GM13977 (cell line): ENCODE data around the gene NPPC.

ENCODE experiments used
- DNase-seq: peaks from one replicate; pipeline ENCODE4 v3.0.0; 2012; ENCODE audit warnings: low spot score
- in situ Hi-C: fragments of 300-500 bp; cut with MboI; formaldehyde crosslinking; loops from one replicate; pipeline ENCODE4 v1.12.0; 2022; ENCODE audit warnings: low sequenced_read_pairs, low pct_unique_long_range_greater_than_20kb, mixed read lengths, inconsistent platforms; ENCODE audit not compliant: unreplicated experiment
- TF ChIP-seq, protein P1 (sequence below): IDR thresholded peaks from 2 replicates; pipeline ENCODE4 v1.5.1; 2012; ENCODE audit warnings: mild to moderate bottlenecking, control low read depth; ENCODE audit not compliant: insufficient read depth; ENCODE audit errors: extremely low read depth, missing control alignments

Gene NPPC

DNA sequence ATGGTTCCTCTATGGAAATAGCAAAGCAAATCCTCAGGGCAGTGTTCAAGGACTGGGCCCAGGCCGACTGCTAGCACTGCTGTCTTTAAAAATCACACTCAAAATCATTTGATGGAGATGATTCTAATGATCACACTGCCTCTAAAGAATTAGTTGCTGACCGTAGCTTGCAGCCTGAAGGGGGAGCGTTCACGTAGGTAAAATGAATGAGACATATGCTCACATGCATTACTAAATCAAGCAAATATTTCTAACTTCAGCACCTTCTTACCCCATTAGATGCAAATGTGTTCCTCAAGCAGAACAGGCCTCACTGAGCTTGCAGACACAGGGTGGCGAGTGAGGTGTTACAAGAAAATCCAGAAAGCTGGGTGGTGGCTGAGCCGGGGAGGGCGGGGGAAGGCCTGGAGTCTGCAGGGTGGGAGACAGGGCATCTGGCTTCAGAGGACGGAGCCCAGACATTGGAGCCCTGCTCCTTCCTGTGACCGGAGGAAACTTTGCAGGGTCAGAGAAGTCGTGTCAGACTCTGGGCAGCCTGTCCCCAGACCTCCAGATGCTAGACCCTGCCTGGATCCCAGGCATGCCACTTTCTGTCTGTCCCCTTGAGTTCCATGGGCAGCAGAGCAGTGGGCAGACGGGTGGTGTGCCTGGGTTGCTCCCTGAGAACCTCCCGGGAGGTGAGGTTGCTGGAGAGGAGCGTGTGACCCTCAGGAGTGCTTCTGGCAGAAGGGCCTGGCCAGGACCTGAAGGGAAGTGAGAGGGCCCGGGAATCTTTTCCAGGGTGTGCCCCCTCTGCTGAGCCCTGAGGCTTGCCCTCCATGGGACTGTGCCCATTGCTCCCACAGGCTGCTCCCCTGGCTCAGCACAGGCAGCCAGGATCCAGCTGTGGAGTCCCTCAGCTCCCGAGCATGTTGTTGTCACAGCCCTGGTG lies 7.1 kb upstream of the NPPC start:
- TF ChIP-seq, protein P1, sequence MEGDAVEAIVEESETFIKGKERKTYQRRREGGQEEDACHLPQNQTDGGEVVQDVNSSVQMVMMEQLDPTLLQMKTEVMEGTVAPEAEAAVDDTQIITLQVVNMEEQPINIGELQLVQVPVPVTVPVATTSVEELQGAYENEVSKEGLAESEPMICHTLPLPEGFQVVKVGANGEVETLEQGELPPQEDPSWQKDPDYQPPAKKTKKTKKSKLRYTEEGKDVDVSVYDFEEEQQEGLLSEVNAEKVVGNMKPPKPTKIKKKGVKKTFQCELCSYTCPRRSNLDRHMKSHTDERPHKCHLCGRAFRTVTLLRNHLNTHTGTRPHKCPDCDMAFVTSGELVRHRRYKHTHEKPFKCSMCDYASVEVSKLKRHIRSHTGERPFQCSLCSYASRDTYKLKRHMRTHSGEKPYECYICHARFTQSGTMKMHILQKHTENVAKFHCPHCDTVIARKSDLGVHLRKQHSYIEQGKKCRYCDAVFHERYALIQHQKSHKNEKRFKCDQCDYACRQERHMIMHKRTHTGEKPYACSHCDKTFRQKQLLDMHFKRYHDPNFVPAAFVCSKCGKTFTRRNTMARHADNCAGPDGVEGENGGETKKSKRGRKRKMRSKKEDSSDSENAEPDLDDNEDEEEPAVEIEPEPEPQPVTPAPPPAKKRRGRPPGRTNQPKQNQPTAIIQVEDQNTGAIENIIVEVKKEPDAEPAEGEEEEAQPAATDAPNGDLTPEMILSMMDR = no peak
- in situ Hi-C loops = loop anchor here (10.0 kb wide), 1 partner anchor 202 kb away; no protein-coding TSS in a partner anchor
- no peak for DNase-seq

DNA sequence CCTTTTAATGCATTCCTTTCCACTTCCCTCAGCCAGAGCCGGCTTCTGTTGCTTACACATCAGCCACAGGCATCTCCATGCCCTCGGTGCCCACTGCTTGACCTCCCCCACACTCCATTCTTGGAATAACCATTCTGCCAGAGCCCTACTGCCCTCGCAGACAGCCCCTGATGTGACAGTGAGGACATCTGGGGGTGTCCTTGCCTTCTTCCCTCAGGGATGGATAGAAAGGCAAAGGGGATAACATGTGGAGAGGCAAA lies 6.4 kb upstream of the NPPC start:
- TF ChIP-seq, protein P1 = no peak
- in situ Hi-C loops = loop anchor here (10.0 kb wide), 1 partner anchor 202 kb away; no protein-coding TSS in a partner anchor
- no peak for DNase-seq

DNA sequence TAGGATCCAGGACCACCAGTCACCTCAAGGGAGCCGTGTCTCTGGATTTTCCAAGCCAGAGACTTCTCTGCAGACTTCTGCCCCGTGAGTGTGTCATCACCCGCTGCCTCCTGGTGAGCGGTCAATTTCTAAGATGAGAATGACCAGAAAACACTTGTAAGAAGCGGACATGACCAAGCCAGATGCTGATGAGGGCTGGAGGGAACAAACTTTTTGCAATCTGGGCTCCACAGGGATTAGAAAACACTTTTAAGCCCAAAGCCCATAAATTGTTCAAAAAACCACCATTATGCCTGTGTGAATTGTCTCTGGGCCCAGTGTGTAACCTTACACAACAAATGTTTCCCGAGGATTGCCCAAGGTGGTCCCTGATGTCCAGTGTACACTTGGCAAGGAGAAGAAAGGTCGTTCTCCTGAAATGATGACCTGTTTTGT lies 5.3 kb upstream of the NPPC start:
- in situ Hi-C loops = loop anchor here (10.0 kb wide), 1 partner anchor 203 kb away; no protein-coding TSS in a partner anchor
- no peak for DNase-seq
- TF ChIP-seq, protein P1 = no peak

GRCh38 chr2:231930593-231931281 lies 4.5 kb upstream of the NPPC start:
- no peak for DNase-seq
- in situ Hi-C loops = loop anchor here (10.0 kb wide), 1 partner anchor 204 kb away; no protein-coding TSS in a partner anchor

GRCh38 chr2:231929961-231930592 lies 3.9 kb upstream of the NPPC start:
- peak; percentile 58 for DNase-seq
- in situ Hi-C loops = loop anchor here (10.0 kb wide), 1 partner anchor 205 kb away; no protein-coding TSS in a partner anchor
- TF ChIP-seq, protein P1 = peak; percentile 61

More at GRCh38 chr2:231930593-231931281, 4.5 kb upstream of the NPPC start:
- TF ChIP-seq, protein P1 = no peak
